Neural progenitor cell (in vitro differentiated cells): Measurements from ENCODE around the gene MARS1. TPM values are rescaled to one million over a fixed set of nuclear protein-coding genes. Genes with fewer than 3 reads are reported as not detected.

ENCODE experiments used
- DNase-seq: peaks from one replicate; pipeline ENCODE4 v3.0.0-alpha.2; 2016; ENCODE audit warnings: low spot score
- H2AFZ ChIP-seq: fragments of 200-600 bp; sonication (generic); replicated peaks from 2 replicates; pipeline ENCODE4 v1.6.1; 2016; ENCODE audit warnings: antibody characterized with exemption
- H3F3A ChIP-seq: fragments of 200-600 bp; sonication (generic); 2 replicates; pipeline ENCODE4 v1.6.1; 2016; ENCODE audit warnings: antibody characterized with exemption, low read depth
- H3K27ac ChIP-seq: fragments of 200-600 bp; sonication (generic); 2 replicates; pipeline ENCODE4 v1.5.1; 2016; ENCODE audit warnings: mild to moderate bottlenecking
- H3K27me3 ChIP-seq: fragments of 200-600 bp; sonication (generic); 2 replicates; pipeline ENCODE4 v1.6.1; 2016; ENCODE audit warnings: mild to moderate bottlenecking, moderate library complexity
- H3K36me3 ChIP-seq: fragments of 200-600 bp; sonication (generic); 2 replicates; pipeline ENCODE4 v1.5.1; 2016
- H3K4me1 ChIP-seq: fragments of 200-600 bp; sonication (generic); 2 replicates; pipeline ENCODE4 v1.6.1; 2016; ENCODE audit warnings: mixed run types
- H3K4me2 ChIP-seq: fragments of 200-600 bp; sonication (generic); 2 replicates; pipeline ENCODE4 v1.6.1; 2016
- H3K4me3 ChIP-seq: fragments of 200-600 bp; sonication (generic); 2 replicates; pipeline ENCODE4 v1.5.1; 2016
- H3K79me2 ChIP-seq: fragments of 200-600 bp; sonication (generic); 2 replicates; pipeline ENCODE4 v1.6.1; 2016; ENCODE audit warnings: low read depth
- H3K9ac ChIP-seq: fragments of 200-600 bp; sonication (generic); 2 replicates; pipeline ENCODE4 v1.6.1; 2016
- H3K9me3 ChIP-seq: fragments of 200-600 bp; sonication (generic); 2 replicates; pipeline ENCODE4 v1.5.1; 2016; ENCODE audit warnings: low read depth
- H4K20me1 ChIP-seq: fragments of 200-600 bp; sonication (generic); 2 replicates; pipeline ENCODE4 v1.6.1; 2016; ENCODE audit warnings: low read depth
- H3K27ac Mint-ChIP-seq: 3 replicates; pipeline ENCODE4 v1.8.0; 2021; ENCODE audit warnings: mixed read lengths
- H3K27me3 Mint-ChIP-seq: 2 replicates; pipeline ENCODE4 v1.8.0; 2022; ENCODE audit warnings: low read depth, mild to moderate bottlenecking, inconsistent platforms, moderate library complexity, mixed read lengths; ENCODE audit not compliant: insufficient read depth
- H3K36me3 Mint-ChIP-seq: 3 replicates; pipeline ENCODE4 v1.8.0; 2021; ENCODE audit warnings: mixed read lengths
- H3K4me1 Mint-ChIP-seq: 3 replicates; pipeline ENCODE4 v1.8.0; 2021; ENCODE audit warnings: mixed read lengths
- H3K4me3 Mint-ChIP-seq: 3 replicates; pipeline ENCODE4 v1.8.0; 2021; ENCODE audit warnings: mild to moderate bottlenecking, moderate library complexity, mixed read lengths
- H3K9me3 Mint-ChIP-seq: 3 replicates; pipeline ENCODE4 v1.8.0; 2020; ENCODE audit warnings: mixed read lengths
- CTCF ChIP-seq: fragments of 200-600 bp; sonication (generic); IDR thresholded peaks from 2 replicates; pipeline ENCODE4 v1.5.1; 2017; ENCODE audit warnings: antibody characterized with exemption, mild to moderate bottlenecking
- EZH2 ChIP-seq: fragments of 200-600 bp; sonication (generic); IDR thresholded peaks from 2 replicates; pipeline ENCODE4 v1.6.1; 2017; ENCODE audit warnings: antibody characterized with exemption, mild to moderate bottlenecking, moderate library complexity
- EZH2phosphoT487 ChIP-seq: fragments of 200-600 bp; sonication (generic); IDR thresholded peaks from 2 replicates; pipeline ENCODE4 v1.6.1; 2017; ENCODE audit warnings: antibody characterized with exemption
- total RNA-seq: library from RNA; depleted of rRNA; stranded (reverse); fragments of >200 nt; gene quantifications from 2 replicates; pipeline ENCODE4 v1.2.3, GENCODE V29; 2015; ENCODE audit warnings: low replicate concordance

MARS1 gene
- total RNA-seq, 1 donor from 2014 or later, result 109 TPM

GRCh38 chr12:57483466-57483865, 4.4 kb upstream of the MARS1 start:
- no peak for TF ChIP-seq EZH2phosphoT487
- TF ChIP-seq CTCF, result no peak
- no peak for TF ChIP-seq EZH2
- Histone ChIP-seq H3K27me3 (peaks cover 38% of the 10 kb centered on the region), H3K9ac (no peak overlapping the region), H3K27ac (no peak overlapping the region), H3K36me3 (no peaks in the 10 kb centered on the region), H3K9me3 (no peaks in the 10 kb centered on the region), H3K4me3 (no peak overlapping the region), H3K4me2 (no peak overlapping the region), H3F3A (peaks cover 6% of the 10 kb centered on the region), H2AFZ (no peak overlapping the region), H4K20me1 (no peaks in the 10 kb centered on the region), H3K79me2 (peaks cover 6% of the 10 kb centered on the region), H3K4me1 (no peaks in the 10 kb centered on the region)
- Mint-ChIP-seq H3K27me3 (peaks cover 15% of the 10 kb centered on the region), H3K9me3 (no peaks in the 10 kb centered on the region), H3K27ac (no peak overlapping the region), H3K36me3 (no peaks in the 10 kb centered on the region), H3K4me1 (peaks cover 1% of the 10 kb centered on the region), H3K4me3 (no peak overlapping the region)
- no peak for DNase-seq

- no peak overlapping the region for H3K4me3 Mint-ChIP-seq
- Histone ChIP-seq H3K9ac (no peak overlapping the region), H3K27me3 (peaks cover 16% of the 10 kb centered on the region), H2AFZ (no peak overlapping the region), H3K27ac (no peak overlapping the region), H3K36me3 (peaks cover 4% of the 10 kb centered on the region), H3K4me3 (no peak overlapping the region), H3K4me1 (peaks cover 5% of the 10 kb centered on the region), H4K20me1 (no peaks in the 10 kb centered on the region), H3K4me2 (no peak overlapping the region), H3K79me2 (peaks cover 20% of the 10 kb centered on the region), H3F3A (peaks cover 21% of the 10 kb centered on the region), H3K9me3 (no peaks in the 10 kb centered on the region)
- H3K27me3 Mint-ChIP-seq, result peaks cover 6% of the 10 kb centered on the region
- no peak for DNase-seq
- peaks cover 13% of the 10 kb centered on the region for H3K4me1 Mint-ChIP-seq
- H3K27ac Mint-ChIP-seq, result no peak overlapping the region
- peaks cover 13% of the 10 kb centered on the region for H3K36me3 Mint-ChIP-seq
- H3K9me3 Mint-ChIP-seq, result no peaks in the 10 kb centered on the region
- TF ChIP-seq EZH2phosphoT487 (no peak), EZH2 (no peak), CTCF (no peak)
These were observed 2.2 kb upstream of the MARS1 start for GRCh38 chr12:57485695-57486094.

GRCh38 chr12:57487055-57487596, 742 bp upstream of the MARS1 start:
- peak overlapping the region; percentile 87 for H2AFZ ChIP-seq
- peaks cover 5% of the 10 kb centered on the region for H3K4me1 ChIP-seq
- no peak overlapping the region for H3K27ac Mint-ChIP-seq
- peaks cover 8% of the 10 kb centered on the region for H3K36me3 ChIP-seq
- no peaks in the 10 kb centered on the region for H3K9me3 Mint-ChIP-seq
- H3K4me3 ChIP-seq, result peak overlapping the region; percentile 93
- H3K9ac ChIP-seq, result no peak overlapping the region
- peaks cover 20% of the 10 kb centered on the region for H3K79me2 ChIP-seq
- H3K4me1 Mint-ChIP-seq, result peaks cover 13% of the 10 kb centered on the region
- no peak overlapping the region for H3K27ac ChIP-seq
- H3K36me3 Mint-ChIP-seq, result peaks cover 19% of the 10 kb centered on the region
- no peaks in the 10 kb centered on the region for H4K20me1 ChIP-seq
- TF ChIP-seq CTCF, result no peak
- TF ChIP-seq EZH2, result no peak
- no peak for TF ChIP-seq EZH2phosphoT487
- no peak for DNase-seq
- no peaks in the 10 kb centered on the region for H3K9me3 ChIP-seq
- H3K4me2 ChIP-seq, result no peak overlapping the region
- H3K4me3 Mint-ChIP-seq, result peak overlapping the region; percentile 93
- peaks cover 33% of the 10 kb centered on the region for H3F3A ChIP-seq
- H3K27me3 ChIP-seq, result peaks cover 1% of the 10 kb centered on the region
- peaks cover 2% of the 10 kb centered on the region for H3K27me3 Mint-ChIP-seq
